IPS DF 6.9 (cell line): ENCODE measurements around the gene SH2D3C.

Experiments used
- DNase-seq: peaks from one replicate; pipeline ENCODE4 v3.0.0-alpha.2; 2013; ENCODE audit warnings: low read depth, low spot score
- H3K27ac ChIP-seq: one replicate; pipeline ENCODE4 v1.5.1; 2013; ENCODE audit warnings: low read length, control low read depth
- H3K27me3 ChIP-seq: 2 replicates; pipeline ENCODE4 v1.6.1; 2013; ENCODE audit warnings: mild to moderate bottlenecking, low read length; ENCODE audit not compliant: control insufficient read depth, insufficient read depth
- H3K36me3 ChIP-seq: 2 replicates; pipeline ENCODE4 v1.6.1; 2013; ENCODE audit warnings: low read length; ENCODE audit not compliant: control insufficient read depth, insufficient read depth
- H3K4me1 ChIP-seq: 2 replicates; pipeline ENCODE4 v1.6.1; 2013; ENCODE audit warnings: low read length; ENCODE audit not compliant: control insufficient read depth, insufficient read depth
- H3K4me3 ChIP-seq: 2 replicates; pipeline ENCODE4 v1.5.1; 2013; ENCODE audit warnings: mild to moderate bottlenecking, low read length
- H3K9me3 ChIP-seq: 2 replicates; pipeline ENCODE4 v1.6.1; 2013; ENCODE audit warnings: low read length, inconsistent platforms; ENCODE audit not compliant: control insufficient read depth, insufficient read depth
- WGBS: extraction: QIAGEN DNeasy Blood & Tissue Kit; methylation state at CpG from one replicate; pipeline ENCODE4 v1.1.7; 2013; ENCODE audit warnings: mixed read lengths, missing lambda C conversion rate; ENCODE audit not compliant: insufficient read length, insufficient coverage; 5-methylcytosine and 5-hydroxymethylcytosine counted together

SH2D3C gene

GRCh38 chr9:127805620-127806019, 27.2 kb upstream of the SH2D3C start:
- peaks cover 17% of the 10 kb centered on the region for H3K36me3 ChIP-seq
- no peaks in the 10 kb centered on the region for H3K27me3 ChIP-seq
- peaks cover 3% of the 10 kb centered on the region; the same call in 1 of the 2 replicates for H3K4me1 ChIP-seq
- no CpG with 5 or more reads among the region's 8 CpGs for WGBS
- H3K27ac ChIP-seq, result no peak overlapping the region
- no peak overlapping the region for H3K4me3 ChIP-seq
- H3K9me3 ChIP-seq, result no peaks in the 10 kb centered on the region
- no peak for DNase-seq

- no CpG with 5 or more reads among the region's 18 CpGs for WGBS
- Histone ChIP-seq H3K27me3 (no peaks in the 10 kb centered on the region), H3K27ac (no peak overlapping the region), H3K9me3 (no peaks in the 10 kb centered on the region), H3K4me3 (peak overlapping the region; percentile 77; the same call in 1 of the 2 replicates), H3K4me1 (0 out of 2 replicates have a peak, but pooled peaks cover 2% of the 10 kb centered on the region), H3K36me3 (peaks cover 15% of the 10 kb centered on the region)
- DNase-seq, result no peak
These were observed 25.3 kb upstream of the SH2D3C start for GRCh38 chr9:127803507-127804352.

- WGBS, result no CpG with 5 or more reads among the region's 83 CpGs
- Histone ChIP-seq H3K9me3 (no peaks in the 10 kb centered on the region), H3K36me3 (peaks cover 8% of the 10 kb centered on the region), H3K27me3 (no peaks in the 10 kb centered on the region), H3K27ac (no peak within 1 kb of the TSS), H3K4me3 (peak within 1 kb of the TSS; percentile 77), H3K4me1 (0 out of 2 replicates have a peak, but pooled peaks cover 2% of the 10 kb centered on the region)
- DNase-seq, result no peak
These were observed 24.3 kb upstream of the SH2D3C start, which contains the start of gene FPGS for GRCh38 chr9:127802576-127803443. Gene FPGS, plus strand, starts transcription at chr9:127802882. Its CDS starts 43 bp downstream, at chr9:127802925.

- Histone ChIP-seq H3K36me3 (peaks cover 2% of the 10 kb centered on the region; the same call in 1 of the 2 replicates), H3K4me1 (0 out of 2 replicates have a peak, but pooled peaks cover 2% of the 10 kb centered on the region), H3K9me3 (no peaks in the 10 kb centered on the region), H3K4me3 (peak overlapping the region; percentile 62; the same call in 1 of the 2 replicates), H3K27ac (no peak overlapping the region), H3K27me3 (no peaks in the 10 kb centered on the region)
- no CpG with 5 or more reads among the region's 10 CpGs for WGBS
- DNase-seq, result no peak
These were observed 23.6 kb upstream of the SH2D3C start for GRCh38 chr9:127801955-127802575.

GRCh38 chr9:127796852-127797370, 18.4 kb upstream of the SH2D3C start:
- no peaks in the 10 kb centered on the region for H3K9me3 ChIP-seq
- no peak for DNase-seq
- WGBS, result no CpG with 5 or more reads among the region's 11 CpGs
- H3K27ac ChIP-seq, result no peak overlapping the region
- H3K36me3 ChIP-seq, result no peaks in the 10 kb centered on the region
- H3K4me1 ChIP-seq, result no peaks in the 10 kb centered on the region
- H3K27me3 ChIP-seq, result no peaks in the 10 kb centered on the region
- no peak overlapping the region for H3K4me3 ChIP-seq

GRCh38 chr9:127796225-127796813, 17.9 kb upstream of the SH2D3C start:
- Histone ChIP-seq H3K27ac (no peak overlapping the region), H3K4me3 (no peak overlapping the region), H3K4me1 (no peaks in the 10 kb centered on the region), H3K9me3 (no peaks in the 10 kb centered on the region), H3K27me3 (no peaks in the 10 kb centered on the region), H3K36me3 (no peaks in the 10 kb centered on the region; the same call in 1 of the 2 replicates)
- WGBS, result no CpG with 5 or more reads among the region's 8 CpGs
- no peak for DNase-seq

- peaks cover 11% of the 10 kb centered on the region for H3K36me3 ChIP-seq
- no peaks in the 10 kb centered on the region for H3K4me1 ChIP-seq
- H3K27me3 ChIP-seq, result no peaks in the 10 kb centered on the region
- no peak overlapping the region for H3K4me3 ChIP-seq
- no peaks in the 10 kb centered on the region for H3K9me3 ChIP-seq
- no peak overlapping the region for H3K27ac ChIP-seq
- WGBS, result no CpG with 5 or more reads among the region's 14 CpGs
- no peak for DNase-seq
These were observed 15.7 kb upstream of the SH2D3C start for GRCh38 chr9:127794001-127794791.

- no CpG with 5 or more reads among the region's 8 CpGs for WGBS
- no peak overlapping the region for H3K27ac ChIP-seq
- no peak overlapping the region for H3K4me3 ChIP-seq
- H3K27me3 ChIP-seq, result no peaks in the 10 kb centered on the region
- H3K4me1 ChIP-seq, result no peaks in the 10 kb centered on the region
- DNase-seq, result no peak
- H3K9me3 ChIP-seq, result no peaks in the 10 kb centered on the region
- peaks cover 21% of the 10 kb centered on the region for H3K36me3 ChIP-seq
These were observed 14.7 kb upstream of the SH2D3C start for GRCh38 chr9:127793093-127793708.

- no peak overlapping the region for H3K4me3 ChIP-seq
- no peaks in the 10 kb centered on the region for H3K4me1 ChIP-seq
- H3K36me3 ChIP-seq, result peaks cover 27% of the 10 kb centered on the region
- H3K27me3 ChIP-seq, result no peaks in the 10 kb centered on the region
- no CpG with 5 or more reads among the region's 7 CpGs for WGBS
- H3K27ac ChIP-seq, result no peak overlapping the region
- H3K9me3 ChIP-seq, result no peaks in the 10 kb centered on the region
- DNase-seq, result no peak
These were observed 14.1 kb upstream of the SH2D3C start for GRCh38 chr9:127792417-127793031.
